8988T (cell line): ENCODE data around the gene CLCN7.
A peak's percentile ranks its signal among the peaks of the same experiment; 100 is the strongest.

ENCODE experiments used
- DNase-seq: peaks from one replicate; pipeline ENCODE4 v3.0.0; 2011

Gene CLCN7

DNA sequence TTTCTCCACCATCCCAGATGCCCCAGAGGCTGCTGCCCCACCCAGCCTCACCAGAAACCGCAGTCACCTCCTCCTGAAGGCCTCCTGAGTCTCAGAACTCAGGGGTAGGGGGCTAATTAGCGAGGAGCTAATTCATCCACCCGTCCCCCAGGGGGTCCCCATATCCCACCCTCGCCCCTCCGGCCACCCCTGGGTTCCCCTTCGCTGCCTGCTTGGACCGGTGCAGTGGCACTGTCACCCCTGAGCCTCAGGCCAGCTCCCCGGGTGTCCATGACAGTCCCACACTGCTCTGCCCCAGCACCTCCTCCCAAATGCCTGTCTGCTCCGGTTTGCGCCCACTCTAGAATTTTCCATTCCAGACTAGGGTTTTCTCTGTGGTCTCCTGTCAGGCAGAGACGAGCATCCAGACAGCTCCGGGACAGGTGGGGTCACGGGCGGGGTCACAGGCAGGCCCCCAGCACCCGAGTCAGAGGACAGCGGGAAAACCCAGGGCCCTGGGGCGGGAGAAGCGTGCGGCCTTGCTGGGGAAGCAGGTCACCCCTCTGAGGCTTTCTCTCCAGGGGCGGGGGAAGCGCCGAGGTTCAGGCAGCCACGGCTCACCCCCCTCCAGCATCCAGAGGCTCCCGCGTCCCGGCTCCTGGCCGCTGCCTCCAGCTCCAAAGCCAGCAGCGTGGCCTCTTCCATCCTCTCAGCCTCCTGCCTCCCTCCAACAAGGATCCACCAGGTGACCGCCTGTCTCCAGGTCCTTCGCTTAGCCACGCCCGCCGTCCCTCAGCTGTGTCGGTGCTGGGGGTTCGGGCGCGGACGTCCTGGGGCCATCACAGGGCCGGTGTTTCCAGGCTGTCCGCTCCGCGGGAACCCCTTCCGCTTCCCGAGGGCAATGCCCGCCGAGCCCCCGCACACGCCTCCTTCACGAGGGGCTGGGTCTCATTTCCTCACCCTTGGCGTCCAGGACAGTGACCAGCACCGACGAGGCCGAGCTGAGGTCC lies 47.1 kb downstream of the CLCN7 start:
- no peak for DNase-seq

DNA sequence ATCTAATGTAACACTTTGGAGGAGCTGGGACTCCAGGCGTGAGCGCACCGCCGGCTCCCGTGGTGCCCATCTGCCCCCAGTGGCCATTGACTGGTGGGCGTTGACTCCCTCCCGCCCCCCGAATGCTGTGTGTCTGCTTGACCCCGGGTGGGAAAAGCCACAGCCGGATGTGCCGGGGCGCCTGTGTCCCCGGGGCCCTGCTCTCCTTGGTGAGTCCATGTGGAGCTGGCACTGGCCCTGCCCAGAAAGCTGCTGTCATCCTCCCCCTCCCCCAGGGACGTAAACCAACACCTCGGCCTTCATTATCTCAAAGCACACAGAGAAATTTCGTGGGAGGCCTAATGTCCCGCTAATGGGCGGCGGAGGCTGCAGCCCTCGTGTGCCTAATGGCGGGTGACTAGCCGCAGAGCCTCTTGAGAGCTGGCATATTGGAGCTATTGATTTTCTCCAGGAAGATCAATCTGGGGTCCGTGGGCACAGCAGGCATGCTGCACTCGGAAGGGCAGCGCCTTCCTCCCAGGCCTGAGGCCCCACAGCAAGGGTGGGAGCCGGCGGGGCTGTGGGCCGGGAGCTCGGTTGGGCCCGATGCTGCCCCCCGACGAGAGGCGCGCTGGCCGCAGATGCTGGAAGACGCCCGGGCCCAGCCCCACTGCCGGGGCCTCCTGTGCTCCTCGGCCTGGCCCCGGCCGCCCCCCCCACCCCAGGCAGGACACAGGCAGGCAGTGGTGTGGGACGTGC lies 47.9 kb downstream of the CLCN7 start:
- peak; percentile 31 for DNase-seq

DNA sequence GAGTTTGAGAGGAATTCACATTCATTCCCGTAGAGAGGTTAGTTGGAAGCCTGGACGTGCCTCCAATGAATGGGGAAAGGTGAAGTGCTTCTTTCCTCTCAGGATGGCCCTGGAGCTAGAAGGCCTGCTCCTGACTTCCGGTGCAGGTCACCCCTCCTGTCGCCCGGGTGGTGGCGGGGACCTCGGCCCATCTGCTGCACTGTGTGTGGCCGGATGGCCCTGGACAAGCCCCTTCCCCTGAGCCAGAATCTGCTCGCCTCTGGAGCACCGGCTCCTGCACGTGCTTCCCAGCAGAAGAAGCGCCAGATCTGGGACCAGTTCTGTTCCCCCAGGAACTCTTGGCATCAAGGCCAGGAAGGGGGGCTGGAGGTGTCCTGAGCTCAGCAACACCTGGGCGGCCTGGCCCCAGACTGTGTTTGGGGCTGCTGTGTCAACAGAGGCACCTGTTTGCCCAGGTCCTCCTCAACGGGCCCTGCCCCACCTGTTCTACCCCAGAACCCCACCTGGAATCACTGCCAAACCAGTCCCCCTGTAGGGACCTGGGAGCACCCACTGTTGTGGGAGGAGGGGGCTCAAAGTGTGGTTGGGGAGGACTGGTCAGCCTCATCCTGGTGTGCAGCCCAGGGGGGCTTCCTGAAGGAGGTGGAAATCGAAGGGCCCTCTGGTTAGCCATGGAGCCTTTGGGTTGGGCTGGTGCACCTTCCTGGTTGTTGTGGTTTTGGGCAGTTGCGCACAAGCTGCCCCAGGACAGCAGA lies 49.0 kb downstream of the CLCN7 start:
- DNase-seq, result peak; percentile 17

DNA sequence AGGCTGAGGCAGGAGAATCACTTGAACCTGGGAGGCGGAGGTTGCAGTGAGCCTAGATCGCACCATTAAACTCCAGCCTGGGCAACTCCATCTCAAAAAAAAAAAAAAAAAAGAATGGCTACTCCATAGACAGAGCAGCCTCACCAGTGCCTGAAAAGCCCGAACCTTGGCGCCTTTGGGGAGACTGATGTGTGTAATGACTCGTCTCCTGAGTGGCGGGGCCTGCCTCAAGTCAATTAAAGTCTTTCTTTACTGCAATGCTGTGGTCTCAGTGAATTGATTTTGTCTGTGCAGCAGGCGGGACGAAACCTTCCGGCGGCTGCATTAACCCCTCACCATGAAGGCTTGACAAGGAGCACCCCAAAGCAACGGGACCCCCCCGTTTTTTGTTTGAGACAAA lies 50.8 kb downstream of the CLCN7 start:
- no peak for DNase-seq

DNA sequence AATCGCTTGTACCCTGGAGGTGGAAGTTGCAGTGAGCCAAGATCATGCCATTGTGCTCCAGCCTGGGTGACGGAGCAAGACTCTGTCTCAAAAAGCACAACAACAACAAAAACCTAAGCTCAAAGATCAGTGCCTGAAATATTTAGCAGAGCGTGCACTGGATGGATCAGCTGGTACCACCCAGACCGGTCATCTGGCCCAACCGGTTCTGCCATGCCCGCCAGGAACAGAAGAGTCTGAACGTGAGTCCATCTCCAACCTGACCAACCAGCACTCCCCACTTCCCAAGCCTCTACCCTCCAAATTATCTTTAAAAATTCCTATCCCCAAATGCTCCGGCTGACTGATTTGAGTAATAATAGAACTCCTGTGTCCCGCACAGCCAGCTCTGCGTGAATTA lies 52.8 kb downstream of the CLCN7 start:
- no peak for DNase-seq

DNA sequence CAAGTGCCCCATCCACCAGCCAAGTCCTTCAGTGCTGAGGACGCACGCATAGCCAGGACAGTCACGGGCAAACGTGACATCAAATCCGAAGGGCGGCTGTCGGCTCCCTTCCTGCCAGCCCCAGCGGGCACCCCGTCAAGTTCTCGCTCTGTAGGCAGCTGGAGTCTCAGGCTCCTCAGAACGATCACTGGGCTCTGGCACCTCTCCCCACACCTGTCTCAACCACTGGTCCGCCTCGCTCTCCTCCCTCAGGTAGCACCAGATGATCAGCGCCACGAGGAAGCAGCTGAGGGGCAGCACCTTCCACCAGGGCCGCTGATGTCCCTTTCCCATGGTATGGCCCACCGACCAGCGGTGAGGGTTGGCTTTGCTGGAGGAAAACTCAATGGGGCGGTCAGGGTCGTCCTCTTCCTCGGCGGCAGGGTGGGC lies 54.7 kb downstream of the CLCN7 start:
- DNase-seq, result peak; percentile 23

DNA sequence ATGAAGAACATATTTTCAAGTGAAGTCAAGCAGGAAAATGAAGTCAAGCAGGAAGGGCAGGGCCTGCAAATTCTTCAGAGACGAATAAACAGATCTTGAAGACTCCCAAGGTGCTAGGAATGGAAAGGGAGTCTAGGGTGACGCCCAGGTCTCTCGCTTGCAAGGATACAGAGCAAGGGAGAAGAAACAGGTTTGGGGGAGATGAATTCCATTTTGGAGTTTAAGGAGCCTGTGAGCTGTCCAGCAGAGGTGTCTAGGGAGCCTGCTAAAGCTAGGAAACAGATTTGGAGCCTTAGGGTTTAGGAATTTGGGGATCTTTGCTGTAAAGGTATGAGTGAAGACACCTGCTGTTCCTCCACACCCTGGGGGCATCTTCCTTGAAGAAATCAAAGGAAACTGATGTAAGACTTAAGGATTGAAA lies 58.3 kb downstream of the CLCN7 start:
- DNase-seq, result no peak

DNA sequence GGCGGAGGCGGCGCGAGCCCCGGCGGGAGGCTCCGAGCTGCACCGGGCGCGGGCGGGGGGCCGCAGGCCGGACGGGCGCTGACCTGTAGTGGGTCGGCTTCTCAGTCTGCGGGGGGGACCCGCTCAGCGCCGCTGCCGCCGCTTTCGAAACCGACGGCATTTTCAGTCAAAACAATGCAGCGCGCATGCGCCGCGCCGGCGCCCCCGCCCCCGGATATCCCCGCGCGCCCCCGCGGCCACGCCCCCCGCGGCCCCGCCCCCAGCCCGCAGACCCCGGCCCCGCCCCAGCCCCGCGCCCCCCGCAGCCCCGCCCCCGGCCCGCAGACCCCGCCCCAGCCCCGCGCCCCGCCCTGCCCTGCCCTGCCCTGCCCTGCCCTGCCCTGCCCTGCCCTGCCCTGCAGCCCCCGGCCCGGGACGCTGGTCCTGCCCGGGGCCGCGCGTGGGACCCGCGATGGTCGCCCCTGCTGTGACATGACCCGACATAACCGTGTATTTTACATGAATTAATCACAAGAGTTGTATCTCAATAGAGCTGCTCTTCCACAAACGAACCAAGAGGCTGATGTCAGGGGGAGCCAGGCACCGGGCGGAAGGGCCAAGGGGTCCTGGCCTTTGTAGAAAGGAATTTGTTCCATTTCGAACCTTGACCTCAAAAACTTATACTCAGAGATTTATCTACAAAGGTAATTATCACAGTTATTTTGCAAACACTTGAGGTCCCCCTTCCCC lies 60.1 kb downstream of the CLCN7 start, which contains the start of gene UNKL:
TSS of gene UNKL (minus strand) at position 173 of the 729 bp plus-strand sequence. CDS start at position 160, 13 bp downstream.
- peak; percentile 80 for DNase-seq

DNA sequence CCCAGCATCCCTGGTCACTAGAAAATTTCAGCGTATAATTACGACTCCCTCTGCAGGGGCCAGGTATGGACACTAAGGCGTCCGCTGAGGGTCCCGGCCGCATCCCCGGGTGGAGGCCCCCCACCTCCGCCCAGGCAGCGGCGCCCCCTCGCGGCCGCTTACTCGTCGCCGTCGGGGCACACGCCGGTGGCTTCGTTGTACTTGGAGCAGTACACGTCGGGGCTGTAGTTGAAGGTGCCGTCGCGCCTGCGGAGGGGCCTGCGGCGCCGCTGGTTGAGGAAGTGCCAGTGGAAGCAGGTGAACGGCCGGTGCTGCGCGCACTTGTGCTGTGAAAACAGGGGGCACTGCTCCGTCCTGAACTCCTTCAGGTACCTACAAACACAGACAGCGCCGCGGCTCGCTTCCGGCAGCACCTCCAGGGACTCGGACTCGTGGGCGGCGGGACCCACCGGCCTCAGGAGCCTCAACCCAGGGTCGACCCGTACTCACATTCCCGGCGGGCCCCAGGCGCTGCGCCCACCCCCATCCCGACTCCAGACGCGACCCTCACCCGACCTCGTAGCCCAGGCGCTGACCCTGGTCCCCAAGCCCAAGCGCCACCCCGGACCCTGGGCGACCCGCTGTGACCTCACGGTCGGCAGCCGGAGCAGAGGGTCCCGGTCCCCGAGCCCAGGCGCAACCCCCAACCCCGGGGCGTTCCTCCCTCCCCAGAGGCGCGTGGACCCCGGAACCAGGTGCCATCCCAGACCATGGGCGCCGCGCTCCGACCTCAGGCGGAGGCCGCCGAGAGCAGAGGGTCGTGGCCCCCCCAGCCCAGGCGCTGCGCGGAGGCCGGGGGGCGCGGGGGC lies 60.9 kb downstream of the CLCN7 start:
- DNase-seq, result peak; percentile 75

DNA sequence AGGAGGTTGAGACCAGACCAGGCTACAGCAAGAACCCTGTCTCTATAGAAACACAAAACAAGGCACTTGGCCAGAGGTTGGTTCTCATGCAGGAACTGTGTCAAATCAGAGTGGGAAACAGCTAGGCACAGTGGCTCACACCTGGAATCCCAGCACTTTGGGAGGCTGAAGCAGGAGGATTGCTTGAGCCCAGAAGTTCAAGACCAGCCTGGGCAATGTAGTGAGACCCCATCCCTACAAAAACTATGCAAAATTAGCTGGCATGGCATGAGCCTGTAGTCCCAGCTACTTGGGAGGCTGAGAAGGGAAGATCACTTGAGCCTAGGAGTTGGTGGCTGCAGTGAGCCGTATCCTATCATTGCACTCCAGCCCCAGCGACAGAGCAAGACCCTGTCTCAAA lies 62.0 kb downstream of the CLCN7 start:
- DNase-seq, result no peak

DNA sequence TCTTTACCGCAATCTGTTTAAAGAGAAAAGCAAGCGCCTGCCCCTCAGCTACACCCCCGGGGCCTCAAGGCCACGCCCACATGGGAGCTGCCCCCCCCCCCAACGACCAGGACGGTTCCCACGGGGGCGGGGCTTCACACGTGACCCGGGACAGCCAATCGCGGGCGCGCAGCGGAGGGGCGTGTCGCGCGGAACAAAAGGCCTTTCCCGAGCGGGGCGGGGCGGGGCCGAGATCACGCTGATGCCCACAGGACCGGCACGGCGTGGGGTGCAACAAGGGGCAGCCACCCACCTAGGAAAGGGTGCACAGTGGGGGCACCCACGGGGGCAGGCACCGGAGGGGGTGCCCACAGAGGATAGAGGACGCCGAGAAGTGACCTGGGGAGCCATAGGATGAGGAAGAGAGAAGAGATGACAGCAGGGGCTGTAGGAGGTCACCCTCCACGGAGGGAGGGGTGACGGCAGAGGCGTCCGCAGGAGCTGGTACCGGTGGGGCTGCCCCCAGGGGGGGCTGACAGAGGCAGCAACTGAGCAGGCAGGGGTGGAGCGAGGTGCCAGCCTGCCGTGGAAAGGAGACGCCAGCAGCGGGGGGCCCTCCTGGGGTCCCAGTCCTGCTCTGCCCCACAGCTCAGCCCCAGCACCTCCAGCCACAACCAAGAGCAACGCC lies 66.5 kb downstream of the CLCN7 start:
- DNase-seq, result peak; percentile 79

DNA sequence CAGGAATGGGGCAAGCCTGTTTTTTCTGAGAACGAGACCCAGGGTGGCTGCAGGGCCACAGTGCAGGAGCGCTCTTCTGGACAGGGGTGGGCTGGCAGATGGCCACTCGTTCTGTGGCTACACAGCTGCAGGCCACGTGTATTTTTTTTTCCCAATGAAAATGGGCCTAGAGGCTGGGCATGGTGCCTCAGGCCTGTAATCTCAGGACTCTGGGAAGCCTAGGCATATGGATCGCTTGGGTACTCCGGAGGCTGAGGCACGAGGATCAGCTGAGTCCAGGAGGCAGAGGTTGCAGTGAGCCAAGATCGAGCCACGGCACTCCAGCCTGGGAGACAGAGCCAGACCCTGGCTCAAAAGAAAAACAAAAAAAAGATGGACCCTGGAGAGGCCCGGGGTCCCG lies 67.1 kb downstream of the CLCN7 start:
- DNase-seq, result no peak

DNA sequence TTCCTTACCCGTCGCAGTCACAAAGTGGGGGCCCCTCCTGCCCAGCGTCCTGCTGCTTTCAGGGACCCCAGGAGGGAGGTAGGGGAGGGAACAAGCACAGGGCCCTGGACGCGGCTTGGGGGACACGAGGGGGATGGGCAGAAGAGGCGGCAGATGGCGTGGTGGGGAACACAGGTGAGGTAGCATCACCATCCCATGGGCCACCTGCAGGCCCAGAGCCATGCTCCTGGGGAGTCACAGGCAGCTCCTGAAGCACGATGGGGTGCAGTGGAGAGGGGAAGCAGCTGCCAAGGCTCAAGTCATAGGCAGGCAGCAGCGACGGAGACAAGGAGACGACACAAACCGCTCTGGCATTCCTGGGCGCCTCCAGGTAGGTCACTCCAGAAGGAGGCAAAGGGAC lies 71.1 kb downstream of the CLCN7 start:
- no peak for DNase-seq

DNA sequence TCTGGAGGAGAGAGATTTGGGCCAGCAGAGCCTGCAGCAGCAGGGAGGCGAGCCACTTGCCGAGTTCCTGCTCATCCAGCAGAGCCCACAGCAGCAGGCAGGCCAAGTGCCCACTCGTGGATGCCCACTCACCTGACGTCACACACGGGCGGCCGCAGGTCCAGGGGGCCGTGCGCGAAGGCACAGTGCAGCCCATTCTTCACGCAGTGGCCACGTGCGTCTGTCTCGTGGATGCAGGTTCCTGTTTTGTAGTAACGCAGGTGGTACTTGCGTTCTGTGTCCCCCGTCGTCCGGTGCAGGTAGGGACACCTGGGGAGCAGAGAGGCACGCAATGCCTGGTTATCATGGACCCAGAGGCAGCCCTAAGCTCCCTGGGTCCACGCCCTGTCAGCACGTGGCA lies 71.8 kb downstream of the CLCN7 start:
- no peak for DNase-seq

DNA sequence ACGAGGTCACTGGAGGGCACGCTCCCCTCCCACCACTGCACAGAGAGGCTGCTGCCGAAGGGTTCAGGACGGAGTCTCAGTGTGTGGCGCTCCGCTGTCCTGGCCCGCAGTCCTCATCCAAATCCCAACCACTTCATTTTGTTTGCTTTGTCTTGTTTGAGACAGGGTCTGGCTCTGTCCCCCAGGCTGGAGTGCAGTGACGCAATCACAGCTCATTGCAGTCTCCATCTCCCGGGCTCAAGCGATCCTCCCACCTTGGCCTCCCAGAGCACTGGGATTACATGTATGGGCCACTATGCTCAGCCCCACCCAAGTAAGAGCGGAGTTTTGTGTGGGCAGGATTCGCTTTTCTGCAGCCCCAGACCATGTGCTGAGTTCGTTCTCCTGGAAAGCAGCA lies 73.1 kb downstream of the CLCN7 start:
- no peak for DNase-seq

DNA sequence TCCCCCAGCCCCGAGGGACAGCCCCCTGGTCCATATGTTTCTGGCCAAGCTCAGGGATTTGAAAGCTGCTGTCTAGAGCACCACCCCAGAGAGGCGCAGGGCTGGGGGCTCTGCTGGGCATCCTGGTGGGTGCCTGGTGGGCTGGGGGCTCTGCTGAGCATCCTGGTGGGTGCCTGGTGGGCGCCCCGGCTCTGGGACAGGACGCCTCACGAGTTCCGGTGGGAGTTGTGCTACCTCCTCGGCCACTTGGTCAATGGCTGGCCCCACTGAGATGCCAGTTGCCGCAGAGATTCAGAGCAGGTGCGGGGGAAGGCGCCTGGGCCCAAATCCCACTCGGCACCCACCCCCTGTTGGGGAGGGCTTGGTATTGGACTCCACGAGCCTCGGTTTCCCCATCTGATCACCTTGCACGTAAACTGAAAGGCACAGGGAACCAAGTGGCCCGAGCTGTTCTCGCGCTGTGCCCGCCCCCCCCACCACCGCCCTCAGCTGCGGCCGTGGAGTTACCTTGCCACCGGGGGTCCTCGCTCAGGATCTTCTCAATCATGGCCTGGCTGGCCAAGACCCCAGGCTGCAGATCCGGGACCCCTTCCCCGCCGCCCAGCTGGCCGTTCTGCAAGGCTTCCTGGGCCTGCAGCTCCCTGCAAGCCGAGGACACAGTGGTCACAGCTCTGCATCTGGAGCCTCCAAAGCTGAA lies 73.6 kb downstream of the CLCN7 start:
- no peak for DNase-seq

DNA sequence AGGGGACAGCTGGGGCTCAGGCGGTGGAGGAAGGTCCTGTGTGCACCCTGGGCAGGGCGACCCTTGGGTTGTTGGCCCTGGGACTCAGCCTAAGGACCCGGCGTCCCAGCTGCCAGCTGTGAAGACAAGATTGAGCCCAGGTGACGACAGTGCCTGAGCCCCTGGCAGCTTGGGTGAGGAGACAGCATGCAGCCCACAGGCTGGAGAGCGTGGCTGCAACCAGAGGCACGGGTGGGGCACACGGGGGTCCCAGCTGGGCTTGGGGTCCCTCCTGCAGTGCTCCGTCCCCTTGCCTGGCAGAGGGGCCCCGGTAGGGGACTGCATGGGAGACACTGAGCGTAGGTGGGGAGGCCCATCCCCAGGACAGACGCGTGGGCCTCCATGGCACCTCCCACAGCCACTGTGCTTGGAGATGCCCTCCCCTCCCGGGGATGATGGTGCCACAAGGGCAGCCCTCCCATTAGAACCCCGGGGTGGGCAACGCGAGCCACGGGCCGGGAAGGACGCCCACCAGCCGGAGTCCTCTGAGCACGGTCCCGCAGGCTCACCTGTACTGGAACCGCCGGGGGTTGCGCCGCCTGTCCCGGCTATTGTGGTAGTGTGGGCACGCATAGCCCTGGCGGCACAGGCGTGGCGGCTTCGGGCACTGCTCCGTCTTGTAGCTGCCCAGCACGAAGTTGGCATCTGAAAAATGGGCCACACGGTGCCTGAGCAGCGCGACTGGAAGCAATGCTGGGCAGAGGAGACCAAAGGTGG lies 75.8 kb downstream of the CLCN7 start:
- no peak for DNase-seq

DNA sequence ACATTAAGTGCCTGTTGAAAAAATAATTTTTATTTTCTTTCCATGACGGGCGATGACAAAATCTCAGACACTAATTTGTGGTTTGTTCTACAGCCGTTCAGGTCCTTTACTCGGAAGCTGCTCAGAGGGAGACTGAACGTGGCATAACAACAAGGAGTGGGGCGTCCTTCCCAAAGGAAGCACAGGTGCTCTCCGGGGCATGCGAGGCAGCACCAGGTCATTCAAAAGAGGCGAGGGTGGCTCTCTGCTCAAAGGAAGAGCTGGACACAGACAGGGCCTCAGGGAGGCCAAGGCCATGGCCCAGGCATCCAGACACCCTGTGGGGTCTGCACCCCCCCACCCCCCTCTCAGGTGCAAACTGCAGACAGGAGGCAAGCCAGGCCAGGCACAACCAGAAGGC lies 76.5 kb downstream of the CLCN7 start:
- no peak for DNase-seq

DNA sequence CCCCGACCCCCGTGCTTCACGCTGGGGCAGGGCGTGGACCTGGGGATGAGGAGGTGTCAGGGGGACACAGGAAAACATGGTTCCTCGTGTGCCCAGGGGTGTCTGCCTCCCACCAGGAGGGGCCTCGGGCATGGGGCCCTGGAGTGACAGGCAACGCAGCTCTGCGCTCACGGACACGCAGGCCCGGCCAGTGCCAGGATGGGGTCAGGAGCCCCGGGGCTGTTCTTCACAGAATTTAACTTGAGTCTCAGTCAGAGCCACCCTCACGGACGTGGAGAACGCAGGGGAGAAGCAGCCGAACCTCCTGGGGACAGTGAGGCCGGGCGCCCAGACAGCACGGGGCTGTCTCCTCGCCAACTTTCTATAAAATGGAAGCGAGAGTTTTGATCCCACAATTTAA lies 77.0 kb downstream of the CLCN7 start:
- no peak for DNase-seq
